Left lung (tissue), 14 donors: ENCODE data around the gene TWIST2. TPM values are rescaled to one million over a fixed set of nuclear protein-coding genes. Genes with fewer than 3 reads are reported as not detected.

Source experiments
- ATAC-seq: fragments of 200-7000 bp; cut with Tn5 transposase; one replicate; pipeline ENCODE4 v1.9.1; 2020; ENCODE audit warnings: moderate library complexity
- DNase-seq, 4 donors: peaks; one replicate each; pipeline ENCODE4 v3.0.0-alpha.2; 2013 to 2020
- H3K27ac ChIP-seq, 2 donors: fragments of 200-600 bp; sonication (generic) in 1 of 2; one replicate each; pipeline versions ENCODE4 v1.5.0 to v1.8.0; 2020 to 2021
- H3K27me3 ChIP-seq, 2 donors: fragments of 200-600 bp; sonication (generic) in 1 of 2; one replicate each; pipeline versions ENCODE4 v1.5.0 to v1.8.0; 2020 to 2021
- H3K36me3 ChIP-seq, 2 donors: fragments of 200-600 bp; sonication (generic) in 1 of 2; one replicate each; pipeline versions ENCODE4 v1.5.0 to v1.8.0; 2020 to 2021
- H3K4me1 ChIP-seq, 2 donors: fragments of 200-600 bp; one replicate each; pipeline ENCODE4 v1.8.0; 2021
- H3K4me3 ChIP-seq, 2 donors: fragments of 200-600 bp; sonication (generic) in 1 of 2; one replicate each; pipeline versions ENCODE4 v1.5.0 to v1.8.0; 2020 to 2021; ENCODE audit warnings: mild to moderate bottlenecking in 1 of 2
- H3K9me3 ChIP-seq, 2 donors: fragments of 200-600 bp; sonication (generic) in 1 of 2; one replicate each; pipeline versions ENCODE4 v1.5.0 to v1.8.0; 2020 to 2021
- intact Hi-C, 2 donors: fragments of 100-400 bp; cut with DNase I; formaldehyde crosslinking; loops; one replicate each; pipeline versions ENCODE4 v1.11.2 to v1.14.2; 2022
- long read RNA-seq, 12 donors: library from polyadenylated mRNA in 2 of 12; unstranded in 2 of 12; transcript quantifications; one replicate each; pipeline ENCODE4 v2.0.0 and lab custom pipeline, GENCODE V29; 2019 to 2026
- polyA plus RNA-seq, 6 donors: library from polyadenylated mRNA; unstranded; fragments of 120-200 nt; gene quantifications; one replicate each; pipeline ENCODE4 v1.2.1, GENCODE V29; 2013; ENCODE audit not compliant: insufficient read length in 6 of 6
- total RNA-seq, 2 donors: library from RNA; stranded (reverse); fragmentation: NEBNext Ultra II Directional; extraction: Animal tissue kit (Norgen Biotek cat#: 25700); gene quantifications; one replicate each; pipeline ENCODE4 v1.2.1, GENCODE V29; 2021
- TF ChIP-seq, protein P1 (sequence below), 2 donors: fragments of 200-600 bp; sonication (generic) in 1 of 2; IDR thresholded peaks; one replicate each; pipeline versions ENCODE4 v1.5.0 to v1.8.0; 2021; ENCODE audit warnings: antibody characterized with exemption in 2 of 2
- donor health status: DM: no; HTN: yes; CAD: no.
- donor health status: DM: no; HTN: no; CAD: no.

TWIST2 gene
- 10 to 100 TPM in 1 of 2 donors, 1 to 10 TPM in 1; 8.9 to 12.8 TPM for total RNA-seq
- 1 to 10 TPM; 4.0 to 6.3 (median 5.0) TPM for polyA plus RNA-seq
- long read RNA-seq, donor 1, transcript TWIST2-202 (2 exons, 1,404 nt), result major isoform, 6 of 6 reads
- long read RNA-seq, donor 1, partial matches to known transcripts, result 0 of 6 reads
- long read RNA-seq, donor 1, other reads (novel, unspliced or antisense), result 0 of 6 reads
- long read RNA-seq, donor 2, partial matches to known transcripts, result 0 of 1 reads
- long read RNA-seq, donor 2, other reads (novel, unspliced or antisense), result 0 of 1 reads
- long read RNA-seq, donor 3, partial matches to known transcripts, result 0 of 1 reads
- long read RNA-seq, donor 3, other reads (novel, unspliced or antisense), result 0 of 1 reads
- long read RNA-seq, donor 4, transcript TWIST2-202 (2 exons, 1,404 nt), result major isoform, 10 of 13 reads
- long read RNA-seq, donor 4, partial matches to known transcripts, result 0 of 13 reads
- long read RNA-seq, donor 4, other reads (novel, unspliced or antisense), result 3 of 13 reads
- long read RNA-seq, donor 5, partial matches to known transcripts, result 0 of 4 reads
- long read RNA-seq, donor 5, other reads (novel, unspliced or antisense), result 0 of 4 reads
- long read RNA-seq, donor 6, transcript TWIST2-202 (2 exons, 1,404 nt), result major isoform, 5 of 5 reads
- long read RNA-seq, donor 6, partial matches to known transcripts, result 0 of 5 reads
- long read RNA-seq, donor 6, other reads (novel, unspliced or antisense), result 0 of 5 reads
- long read RNA-seq, donor 7, partial matches to known transcripts, result 0 of 2 reads
- long read RNA-seq, donor 7, other reads (novel, unspliced or antisense), result 0 of 2 reads
- long read RNA-seq, donor 8, partial matches to known transcripts, result 0 of 3 reads
- long read RNA-seq, donor 8, other reads (novel, unspliced or antisense), result 0 of 3 reads
- long read RNA-seq, donor 9, result 0 reads
- long read RNA-seq, donor 10, transcript TWIST2-202 (2 exons, 1,404 nt), result major isoform, 12 of 16 reads
- long read RNA-seq, donor 10, partial matches to known transcripts, result 0 of 16 reads
- long read RNA-seq, donor 10, other reads (novel, unspliced or antisense), result 1 of 16 reads
- long read RNA-seq, donor 11, result 0 reads
- long read RNA-seq, donor 12, partial matches to known transcripts, result 0 of 2 reads
- long read RNA-seq, donor 12, other reads (novel, unspliced or antisense), result 0 of 2 reads

DNA sequence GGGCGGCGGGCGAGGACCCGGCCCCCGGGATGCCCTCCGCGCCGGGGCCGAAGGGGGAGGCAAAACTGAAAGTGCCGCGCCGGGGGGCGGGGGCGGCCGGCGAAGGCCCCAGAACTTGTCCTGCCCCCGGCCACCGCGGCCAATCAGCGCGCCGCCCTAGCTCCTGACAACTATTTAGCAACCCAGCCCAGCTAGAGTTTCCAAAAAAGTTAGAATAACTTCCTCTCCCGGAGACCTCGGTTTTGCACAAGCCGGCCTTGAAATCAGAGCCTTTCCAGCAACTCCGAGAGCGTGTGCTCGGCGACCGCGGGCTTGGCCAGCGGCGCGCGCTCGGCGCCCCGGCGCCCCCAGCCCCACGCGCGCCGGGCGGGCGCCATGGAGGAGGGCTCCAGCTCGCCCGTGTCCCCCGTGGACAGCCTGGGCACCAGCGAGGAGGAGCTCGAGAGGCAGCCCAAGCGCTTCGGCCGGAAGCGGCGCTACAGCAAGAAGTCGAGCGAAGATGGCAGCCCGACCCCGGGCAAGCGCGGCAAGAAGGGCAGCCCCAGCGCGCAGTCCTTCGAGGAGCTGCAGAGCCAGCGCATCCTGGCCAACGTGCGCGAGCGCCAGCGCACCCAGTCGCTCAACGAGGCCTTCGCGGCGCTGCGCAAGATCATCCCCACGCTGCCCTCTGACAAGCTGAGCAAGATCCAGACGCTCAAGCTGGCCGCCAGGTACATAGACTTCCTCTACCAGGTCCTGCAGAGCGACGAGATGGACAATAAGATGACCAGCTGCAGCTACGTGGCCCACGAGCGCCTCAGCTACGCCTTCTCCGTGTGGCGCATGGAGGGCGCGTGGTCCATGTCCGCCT is at the start of gene TWIST2:
Gene TWIST2 (plus strand): TSS at position 245 of the 850 bp plus-strand sequence. CDS start 131 bp downstream, at position 376.
- ATAC-seq (peak; percentile 84), DNase-seq (peak; percentile 67 to 89 (median 79))
- H3K27me3 ChIP-seq, result peaks cover 36 to 97% of the 10 kb centered on the region in 2 donors
- H3K4me3 ChIP-seq, result peak within 1 kb of the TSS; percentile 48 to 54
- TF ChIP-seq, protein P1, sequence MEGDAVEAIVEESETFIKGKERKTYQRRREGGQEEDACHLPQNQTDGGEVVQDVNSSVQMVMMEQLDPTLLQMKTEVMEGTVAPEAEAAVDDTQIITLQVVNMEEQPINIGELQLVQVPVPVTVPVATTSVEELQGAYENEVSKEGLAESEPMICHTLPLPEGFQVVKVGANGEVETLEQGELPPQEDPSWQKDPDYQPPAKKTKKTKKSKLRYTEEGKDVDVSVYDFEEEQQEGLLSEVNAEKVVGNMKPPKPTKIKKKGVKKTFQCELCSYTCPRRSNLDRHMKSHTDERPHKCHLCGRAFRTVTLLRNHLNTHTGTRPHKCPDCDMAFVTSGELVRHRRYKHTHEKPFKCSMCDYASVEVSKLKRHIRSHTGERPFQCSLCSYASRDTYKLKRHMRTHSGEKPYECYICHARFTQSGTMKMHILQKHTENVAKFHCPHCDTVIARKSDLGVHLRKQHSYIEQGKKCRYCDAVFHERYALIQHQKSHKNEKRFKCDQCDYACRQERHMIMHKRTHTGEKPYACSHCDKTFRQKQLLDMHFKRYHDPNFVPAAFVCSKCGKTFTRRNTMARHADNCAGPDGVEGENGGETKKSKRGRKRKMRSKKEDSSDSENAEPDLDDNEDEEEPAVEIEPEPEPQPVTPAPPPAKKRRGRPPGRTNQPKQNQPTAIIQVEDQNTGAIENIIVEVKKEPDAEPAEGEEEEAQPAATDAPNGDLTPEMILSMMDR (IDR thresholded peaks at IDR 0.05), result no peak
- H3K4me1 ChIP-seq, result peaks cover 7 to 25% of the 10 kb centered on the region in 2 donors
- peak within 1 kb of the TSS; percentile 48 for H3K27ac ChIP-seq
- H3K36me3 ChIP-seq, result no peaks in the 10 kb centered on the region
- intact Hi-C loops, result no loop called here
- no peaks in the 10 kb centered on the region for H3K9me3 ChIP-seq

DNA sequence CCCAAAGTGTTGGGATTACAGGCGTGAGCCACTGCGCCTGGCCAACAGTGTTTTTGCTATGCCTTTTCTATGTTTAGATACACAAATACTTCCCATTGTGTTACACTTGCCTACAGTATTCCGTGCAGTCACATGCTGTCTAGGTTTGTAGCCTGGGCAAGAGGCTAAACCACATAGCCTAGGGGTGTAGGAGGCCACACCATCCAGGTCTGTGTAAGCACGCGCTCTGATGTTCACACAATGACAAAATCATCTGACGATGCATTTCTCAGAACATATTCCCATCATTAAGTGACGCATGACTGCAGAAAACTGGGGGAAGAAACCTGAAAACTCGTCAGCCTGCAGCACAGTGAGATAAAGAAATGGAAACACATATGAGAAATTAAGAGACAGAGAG is 46.1 kb upstream of the TWIST2 start:
- H3K27me3 ChIP-seq, result peaks cover 0 to 44% of the 10 kb centered on the region in 2 donors
- H3K9me3 ChIP-seq, result no peaks in the 10 kb centered on the region
- ATAC-seq, result no peak
- no peaks in the 10 kb centered on the region for H3K36me3 ChIP-seq
- intact Hi-C loops, result no loop called here
- DNase-seq, result no peak
- H3K4me1 ChIP-seq, result no peaks in the 10 kb centered on the region
- TF ChIP-seq, protein P1 (IDR thresholded peaks at IDR 0.05), result no peak
- H3K4me3 ChIP-seq, result no peak overlapping the region
- H3K27ac ChIP-seq, result no peak overlapping the region

- no peak overlapping the region for H3K4me3 ChIP-seq
- TF ChIP-seq, protein P1 (IDR thresholded peaks at IDR 0.05), result no peak
- intact Hi-C loops, result no loop called here
- H3K4me1 ChIP-seq, result no peaks in the 10 kb centered on the region
- H3K27me3 ChIP-seq, result peaks cover 0 to 33% of the 10 kb centered on the region in 2 donors
- DNase-seq (no peak), ATAC-seq (no peak)
- H3K27ac ChIP-seq, result no peak overlapping the region
- no peaks in the 10 kb centered on the region for H3K36me3 ChIP-seq
- no peaks in the 10 kb centered on the region for H3K9me3 ChIP-seq
These were observed 44.9 kb upstream of the TWIST2 start for GRCh38 chr2:238802957-238803356.

DNA sequence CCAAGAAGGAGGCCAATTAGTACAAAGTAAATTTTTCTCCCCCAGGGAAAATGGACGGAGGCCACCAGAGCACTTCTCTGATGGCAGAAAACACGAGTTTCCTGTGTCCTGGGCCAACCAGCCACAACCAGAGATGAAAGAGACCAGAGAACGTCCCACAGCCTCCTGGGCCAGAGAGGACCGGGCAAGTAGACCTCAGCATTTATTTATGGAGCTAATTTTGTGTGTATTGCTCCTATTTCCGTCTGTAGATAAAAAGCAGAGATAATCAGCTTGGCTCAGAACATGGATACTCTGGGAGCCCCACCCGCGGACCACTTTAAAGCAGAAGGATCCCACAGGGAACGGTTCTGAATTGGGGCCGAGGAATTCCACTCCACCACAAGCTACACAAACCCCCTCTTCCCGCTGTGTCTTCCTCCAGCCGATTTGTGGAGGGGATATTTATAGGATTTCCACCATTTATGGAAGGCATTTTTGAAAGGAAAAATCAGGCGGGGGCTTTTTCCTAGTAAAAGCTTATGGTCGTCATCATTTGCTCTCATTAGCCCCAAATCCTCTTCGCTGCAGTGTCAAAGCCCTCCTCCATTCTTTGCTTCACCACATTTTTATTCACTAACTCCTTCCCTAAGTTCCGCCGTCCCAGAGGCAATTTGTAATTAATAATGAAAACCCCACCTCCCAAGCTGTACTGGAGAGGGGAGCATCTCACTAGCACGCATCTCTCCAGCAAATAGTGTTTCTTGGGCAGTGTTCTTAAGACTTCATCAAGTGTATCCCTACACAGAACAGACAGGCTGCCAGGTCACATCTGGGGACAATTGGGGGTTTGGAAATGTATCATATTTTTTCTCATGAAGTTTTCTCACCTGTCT is 43.7 kb upstream of the TWIST2 start:
- no peaks in the 10 kb centered on the region for H3K4me1 ChIP-seq
- ATAC-seq (no peak), DNase-seq (no peak)
- H3K4me3 ChIP-seq, result no peak overlapping the region
- no peak overlapping the region for H3K27ac ChIP-seq
- H3K27me3 ChIP-seq, result peaks cover 0 to 33% of the 10 kb centered on the region in 2 donors
- peaks cover 0 to 8% of the 10 kb centered on the region in 2 donors for H3K9me3 ChIP-seq
- no peaks in the 10 kb centered on the region for H3K36me3 ChIP-seq
- TF ChIP-seq, protein P1 (IDR thresholded peaks at IDR 0.05), result no peak
- intact Hi-C loops, result no loop called here
